Stimulated activated CD8-positive, alpha-beta memory T cell treated with anti-CD3 and anti-CD28 coated beads, Interleukin-15, amount 100 ng/mL, for 48 hours (primary cell): ENCODE measurements around the gene SGSM2.

ENCODE experiments used
- DNase-seq, 2 donors: peaks; one replicate each; pipeline ENCODE4 v3.0.0-alpha.2; 2020; ENCODE audit warnings: low read depth in 2 of 2

Gene SGSM2

GRCh38 chr17:2335726-2336214, 1.5 kb upstream of the SGSM2 start:
- DNase-seq, result no peak

- DNase-seq, result peak; percentile 86 to 89
Measured at GRCh38 chr17:2336215-2336851, 968 bp upstream of the SGSM2 start, which contains the start of gene TSR1. Gene TSR1 (minus strand): TSS chr17:2336457. CDS start chr17:2336427, 30 bp downstream.

GRCh38 chr17:2337544-2338314, 428 bp downstream of the SGSM2 start:
- peak; percentile 45 to 47 for DNase-seq

DNA sequence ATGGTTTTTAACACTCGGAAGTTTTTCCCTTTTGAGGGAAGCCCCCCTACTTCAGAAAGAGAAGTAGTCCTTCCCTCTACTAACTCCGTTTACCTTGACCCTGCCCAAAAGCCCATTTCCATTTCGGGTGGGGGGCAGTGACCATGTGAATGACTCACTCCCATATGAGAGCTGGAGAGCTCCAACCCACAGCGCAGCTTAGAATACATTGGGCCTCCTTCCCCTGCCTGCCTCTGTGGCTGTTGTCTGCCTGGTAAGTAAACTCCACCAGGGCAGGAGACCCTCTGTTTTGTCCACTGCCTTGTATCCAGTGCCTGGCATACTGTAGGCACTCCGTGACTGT, 985 bp downstream of the SGSM2 start:
- no peak for DNase-seq

- peak; percentile 40 to 54 for DNase-seq
Measured at GRCh38 chr17:2343421-2343820, 6.1 kb downstream of the SGSM2 start.

- DNase-seq, result no peak
Measured at GRCh38 chr17:2344528-2344927, 7.2 kb downstream of the SGSM2 start.

- DNase-seq, result no peak
Measured at GRCh38 chr17:2346475-2346874, 9.2 kb downstream of the SGSM2 start.

DNA sequence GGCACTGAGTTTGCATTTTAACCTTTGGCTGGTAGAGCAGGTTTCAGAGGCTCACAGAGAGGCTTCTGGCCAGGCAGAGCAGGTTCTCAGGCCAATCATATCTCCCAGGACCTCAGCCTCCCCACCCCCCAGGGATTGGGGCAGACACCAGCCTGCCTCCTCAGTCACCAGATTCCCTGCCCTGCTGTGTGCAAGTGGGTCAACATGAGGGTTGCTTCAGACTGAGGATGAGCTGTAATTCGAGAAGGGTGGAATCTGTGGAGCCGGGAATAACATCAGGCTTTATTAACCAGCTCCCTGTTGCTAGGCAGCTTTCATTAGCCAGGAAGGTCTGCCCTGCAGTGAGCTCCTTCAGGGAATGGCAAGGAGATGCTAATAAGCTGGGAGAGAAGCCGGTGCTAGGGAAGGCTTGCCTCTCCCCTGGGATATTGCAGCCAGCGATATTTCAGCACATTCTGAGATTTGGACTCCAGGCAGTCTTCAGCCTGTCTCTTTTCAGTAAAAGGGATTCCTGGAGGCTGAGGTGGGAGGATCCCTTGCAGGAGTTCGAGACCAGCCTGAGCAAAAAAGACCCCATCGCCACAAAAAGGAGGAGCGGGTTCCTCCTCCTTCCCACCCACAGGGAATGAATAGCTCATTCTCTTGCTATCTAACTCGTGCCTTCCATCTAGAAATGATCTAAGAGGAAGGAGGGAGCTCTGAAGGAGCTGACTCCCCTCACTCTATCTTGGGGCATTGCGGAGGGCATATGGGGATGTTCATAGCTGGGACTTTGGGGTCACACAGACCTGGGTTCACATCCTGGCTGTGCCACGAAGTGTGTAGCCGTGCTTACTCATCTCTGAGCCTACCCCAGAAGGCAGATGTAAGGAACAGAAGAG, 10.7 kb downstream of the SGSM2 start:
- DNase-seq, result no peak

DNA sequence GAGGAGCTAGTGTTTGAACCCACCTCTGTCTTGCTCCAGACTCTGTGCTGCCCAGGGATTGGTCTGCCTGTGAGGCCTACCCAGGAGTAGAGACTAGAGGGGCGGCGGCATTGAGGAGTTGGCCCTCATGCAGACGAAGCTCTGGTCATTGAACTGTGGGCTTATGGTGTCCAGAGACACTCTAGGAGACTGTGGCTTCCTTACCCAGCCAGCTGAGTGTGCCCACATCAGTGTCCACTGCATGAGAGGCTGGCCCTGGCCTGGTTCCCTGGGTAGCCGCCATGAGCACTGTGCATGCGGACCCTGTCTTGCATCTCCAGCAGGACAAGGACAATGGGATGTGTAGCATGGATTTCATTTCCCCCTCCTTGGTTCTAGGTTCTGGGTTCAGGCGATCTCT, 14.0 kb downstream of the SGSM2 start:
- DNase-seq, result no peak

DNA sequence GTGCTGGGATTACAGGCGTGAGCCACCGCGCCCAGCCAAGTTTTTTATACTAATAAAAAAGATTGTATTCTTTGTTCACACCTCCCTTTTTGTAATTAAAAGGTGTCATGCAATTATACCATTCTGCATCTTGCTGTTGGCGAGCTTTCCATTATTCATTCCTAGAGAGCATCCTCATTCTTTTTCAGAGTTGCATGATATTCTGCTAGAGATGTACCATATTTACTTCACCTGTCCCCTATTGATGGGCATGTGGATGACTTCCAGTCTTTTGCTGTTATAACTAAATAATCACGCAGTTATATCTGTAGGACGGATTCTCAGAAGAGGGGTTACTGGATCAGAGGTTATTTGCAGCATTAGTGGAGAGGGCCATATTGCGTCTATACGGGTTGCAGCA, 17.0 kb downstream of the SGSM2 start:
- DNase-seq, result no peak

GRCh38 chr17:2357237-2357636, 19.9 kb downstream of the SGSM2 start:
- no peak for DNase-seq

- DNase-seq, result no peak
Measured at GRCh38 chr17:2357931-2358434, 20.7 kb downstream of the SGSM2 start.

DNA sequence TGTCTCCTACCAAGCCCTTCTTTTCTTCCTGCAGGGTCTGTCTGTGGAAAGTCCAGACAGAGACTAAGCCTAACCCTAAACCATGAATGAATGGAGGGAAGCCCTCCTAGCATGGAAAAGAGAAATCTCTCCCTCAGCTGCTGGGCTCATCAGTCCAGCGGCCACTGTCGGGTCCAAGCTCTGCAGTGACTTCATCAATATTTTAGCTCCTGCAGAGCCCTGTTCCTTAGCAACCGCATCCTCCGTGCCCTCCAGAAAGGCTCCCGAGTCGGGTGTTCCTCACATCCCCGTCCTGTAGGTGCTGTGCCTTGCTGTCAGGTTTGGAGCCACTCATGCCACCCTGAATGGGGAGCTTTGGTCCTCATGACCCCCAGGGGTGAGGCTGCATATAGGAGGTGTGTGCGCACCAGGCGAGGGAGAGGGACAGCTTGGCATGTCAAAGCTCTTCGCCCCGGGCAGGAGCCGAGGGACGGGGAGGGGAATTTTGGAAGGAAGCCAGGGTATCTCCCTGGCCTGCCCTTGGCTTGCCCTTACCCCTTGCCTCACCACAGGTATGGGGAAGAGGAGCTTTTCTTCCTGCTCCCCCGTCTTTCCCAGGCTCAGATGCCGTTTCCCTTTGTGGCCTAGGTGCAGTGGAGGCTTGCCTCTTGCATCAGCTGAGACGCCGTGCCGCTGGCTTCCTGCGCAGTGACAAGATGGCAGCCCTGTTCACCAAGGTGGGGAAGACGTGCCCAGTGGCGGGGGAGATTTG, 23.9 kb downstream of the SGSM2 start:
- DNase-seq, result no peak

GRCh38 chr17:2362016-2362415, 24.7 kb downstream of the SGSM2 start:
- DNase-seq, result no peak

- no peak for DNase-seq
Measured at GRCh38 chr17:2362416-2362815, 25.1 kb downstream of the SGSM2 start.

DNA sequence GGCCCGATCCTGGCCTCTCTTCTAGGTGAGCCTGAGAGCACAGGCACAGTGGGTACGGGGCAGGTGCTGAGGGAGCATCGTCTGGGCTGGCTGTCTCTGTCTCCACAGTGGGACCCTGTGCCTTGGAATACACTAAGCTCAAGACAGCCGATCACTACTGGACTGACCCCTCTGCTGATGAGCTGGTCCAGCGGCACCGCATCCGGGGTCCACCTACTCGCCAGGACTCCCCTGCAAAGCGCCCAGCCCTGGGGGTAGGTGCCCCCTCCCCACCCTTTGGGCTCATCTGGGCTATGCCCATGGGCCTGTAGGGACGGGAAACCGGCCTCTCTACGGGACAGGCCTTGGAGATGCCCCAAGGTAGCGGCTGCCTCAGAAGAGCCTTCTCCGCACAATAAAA, 25.6 kb downstream of the SGSM2 start:
- no peak for DNase-seq

DNA sequence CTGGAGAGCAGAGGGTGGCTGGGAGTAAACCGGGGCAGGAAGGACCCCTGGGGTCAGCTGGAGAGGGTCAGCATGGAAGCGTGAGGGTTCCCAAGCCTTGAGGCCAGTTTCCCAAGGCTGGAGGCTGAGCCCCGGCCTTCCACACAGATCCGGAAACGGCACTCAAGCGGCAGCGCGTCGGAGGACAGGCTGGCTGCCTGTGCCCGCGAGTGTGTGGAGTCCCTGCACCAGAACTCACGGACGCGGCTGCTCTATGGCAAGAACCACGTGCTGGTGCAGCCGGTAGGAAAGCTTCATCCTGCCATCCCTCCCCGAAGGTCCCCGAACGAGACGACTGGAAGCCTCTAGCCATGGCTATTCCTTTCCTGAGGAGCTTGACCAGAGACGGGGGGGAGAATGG, 26.0 kb downstream of the SGSM2 start:
- DNase-seq, result no peak

- no peak for DNase-seq
Measured at GRCh38 chr17:2363851-2364762, 26.8 kb downstream of the SGSM2 start.

DNA sequence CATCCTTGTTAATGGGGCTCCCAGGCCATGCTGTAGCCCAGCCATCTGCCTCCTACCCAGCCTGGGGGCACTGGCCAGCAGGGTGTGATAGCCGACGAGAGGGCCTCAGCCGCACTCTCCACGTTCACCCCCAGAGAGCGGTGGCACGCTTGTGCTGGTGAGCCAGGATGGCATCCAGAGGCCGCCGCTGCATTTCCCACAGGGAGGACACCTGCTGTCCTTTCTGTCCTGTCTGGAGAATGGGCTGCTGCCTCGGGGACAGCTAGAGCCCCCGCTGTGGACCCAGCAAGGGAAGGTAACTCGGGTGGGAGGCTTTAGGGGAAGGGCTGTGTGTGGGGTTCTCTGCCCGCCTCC, 27.4 kb downstream of the SGSM2 start:
- DNase-seq, result no peak

DNA sequence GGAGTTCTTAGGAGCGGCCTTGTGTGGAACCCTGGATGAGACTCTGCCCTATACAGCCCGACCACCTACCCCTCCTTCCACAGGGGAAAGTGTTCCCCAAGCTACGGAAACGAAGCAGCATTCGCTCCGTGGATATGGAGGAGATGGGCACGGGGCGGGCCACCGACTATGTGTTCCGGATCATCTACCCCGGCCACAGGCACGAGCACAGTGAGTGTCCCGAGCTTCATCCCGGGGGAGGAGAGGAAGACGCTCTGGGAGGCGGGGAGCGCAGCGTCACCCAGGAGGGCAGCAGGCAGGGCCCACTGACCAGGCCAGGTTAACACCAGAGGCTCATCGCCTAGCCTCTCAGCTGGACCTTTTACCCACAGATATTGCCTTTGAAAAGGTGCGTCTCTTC, 27.8 kb downstream of the SGSM2 start:
- DNase-seq, result no peak
